Kidney epithelial cell (primary cell): Measurements from ENCODE around the gene PRF1. TPM values are rescaled to one million over a fixed set of nuclear protein-coding genes. Genes with fewer than 3 reads are reported as not detected.

ENCODE experiments used
- DNase-seq: peaks from one replicate; pipeline ENCODE4 v3.0.0-alpha.2; 2010; ENCODE audit warnings: low read depth
- H3K27me3 ChIP-seq: 2 replicates; pipeline ENCODE4 v1.6.0; 2011; ENCODE audit warnings: low read length; ENCODE audit not compliant: control insufficient read depth, insufficient read depth
- H3K36me3 ChIP-seq: 2 replicates; pipeline ENCODE4 v1.5.1; 2011; ENCODE audit warnings: low read length; ENCODE audit not compliant: control insufficient read depth, insufficient read depth
- H3K4me3 ChIP-seq: 2 replicates; pipeline ENCODE4 v1.5.1; 2011; ENCODE audit warnings: low read depth, mild to moderate bottlenecking, control low read depth, low read length
- total RNA-seq: library from RNA; depleted of rRNA; stranded (reverse); fragments of >200 nt; gene quantifications from 2 replicates; pipeline ENCODE4 v1.2.3, GENCODE V29; 2015
- TF ChIP-seq, protein P1 (sequence below): IDR thresholded peaks from 2 replicates; pipeline ENCODE4 v1.5.1; 2011; ENCODE audit warnings: mild to moderate bottlenecking, moderate library complexity, low read length, control low read depth, inconsistent platforms; ENCODE audit not compliant: insufficient read depth, poor library complexity, severe bottlenecking

PRF1 gene
- total RNA-seq, 1 donor from 2014 or later: not detected

DNA sequence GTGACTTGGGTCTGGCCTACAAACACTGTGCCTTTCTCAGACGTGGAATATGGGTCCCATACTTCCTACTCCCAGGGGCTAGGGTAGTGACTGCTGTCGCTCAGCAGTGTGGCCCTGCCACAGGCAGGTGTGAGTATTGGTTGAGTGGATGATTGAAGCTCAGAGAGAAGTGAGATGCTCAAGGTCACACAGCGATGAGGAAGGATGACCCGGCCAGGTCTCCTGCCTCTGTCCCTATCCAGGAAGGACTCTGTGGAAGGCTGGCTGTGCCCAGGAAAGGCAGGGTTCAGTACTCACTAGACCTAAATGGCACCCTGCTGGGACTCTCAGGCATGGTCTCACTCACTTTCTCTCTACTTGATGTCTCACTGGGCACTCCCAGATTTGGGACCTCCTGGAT is 2.8 kb downstream of the PRF1 start:
- Histone ChIP-seq H3K4me3 (no peak overlapping the region), H3K27me3 (no peaks in the 10 kb centered on the region), H3K36me3 (no peaks in the 10 kb centered on the region)
- TF ChIP-seq, protein P1, sequence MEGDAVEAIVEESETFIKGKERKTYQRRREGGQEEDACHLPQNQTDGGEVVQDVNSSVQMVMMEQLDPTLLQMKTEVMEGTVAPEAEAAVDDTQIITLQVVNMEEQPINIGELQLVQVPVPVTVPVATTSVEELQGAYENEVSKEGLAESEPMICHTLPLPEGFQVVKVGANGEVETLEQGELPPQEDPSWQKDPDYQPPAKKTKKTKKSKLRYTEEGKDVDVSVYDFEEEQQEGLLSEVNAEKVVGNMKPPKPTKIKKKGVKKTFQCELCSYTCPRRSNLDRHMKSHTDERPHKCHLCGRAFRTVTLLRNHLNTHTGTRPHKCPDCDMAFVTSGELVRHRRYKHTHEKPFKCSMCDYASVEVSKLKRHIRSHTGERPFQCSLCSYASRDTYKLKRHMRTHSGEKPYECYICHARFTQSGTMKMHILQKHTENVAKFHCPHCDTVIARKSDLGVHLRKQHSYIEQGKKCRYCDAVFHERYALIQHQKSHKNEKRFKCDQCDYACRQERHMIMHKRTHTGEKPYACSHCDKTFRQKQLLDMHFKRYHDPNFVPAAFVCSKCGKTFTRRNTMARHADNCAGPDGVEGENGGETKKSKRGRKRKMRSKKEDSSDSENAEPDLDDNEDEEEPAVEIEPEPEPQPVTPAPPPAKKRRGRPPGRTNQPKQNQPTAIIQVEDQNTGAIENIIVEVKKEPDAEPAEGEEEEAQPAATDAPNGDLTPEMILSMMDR: no peak
- DNase-seq: no peak

DNA sequence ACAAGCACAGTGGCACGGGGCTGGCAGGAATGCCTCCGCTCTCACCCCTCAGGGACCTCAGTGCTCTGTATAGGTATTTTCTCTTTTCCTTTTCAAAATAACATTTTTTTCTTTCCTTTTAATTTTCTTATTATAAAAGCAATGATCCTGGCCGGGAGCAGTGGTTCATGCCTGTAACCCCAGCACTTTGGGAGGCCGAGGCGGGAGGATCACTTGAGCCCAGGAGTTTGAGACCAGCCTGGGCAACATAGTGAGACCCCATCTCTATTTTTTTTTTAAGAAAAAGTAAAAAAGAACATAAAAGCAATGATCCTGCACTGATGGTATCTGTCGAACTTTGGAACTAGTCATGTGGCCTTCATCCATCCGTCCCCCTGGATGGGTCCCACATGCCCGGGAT is 3.2 kb downstream of the PRF1 start:
- no peak for DNase-seq
- TF ChIP-seq, protein P1: no peak
- no peak overlapping the region for H3K4me3 ChIP-seq
- H3K27me3 ChIP-seq: no peaks in the 10 kb centered on the region
- H3K36me3 ChIP-seq: no peaks in the 10 kb centered on the region

DNA sequence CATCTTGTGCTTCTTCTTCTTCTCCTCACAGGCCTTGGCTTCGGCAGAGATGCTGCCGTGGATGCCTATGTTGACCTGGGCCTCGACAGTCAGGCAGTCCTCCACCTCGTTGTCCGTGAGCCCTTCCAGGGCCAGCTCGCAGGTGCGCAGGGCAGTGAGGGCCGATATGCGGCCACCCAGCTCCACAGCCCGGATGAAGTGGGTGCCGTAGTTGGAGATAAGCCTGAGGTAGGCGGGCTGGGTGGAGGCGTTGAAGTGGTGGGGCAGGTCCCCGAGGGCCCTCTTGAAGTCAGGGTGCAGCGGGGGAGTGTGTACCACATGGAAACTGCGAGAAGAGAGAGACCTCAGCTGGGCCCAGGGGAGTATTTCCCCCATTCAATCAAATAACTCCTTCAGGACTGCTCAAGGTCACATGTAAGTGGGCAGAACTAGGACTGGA is 3.7 kb downstream of the PRF1 start:
- DNase-seq: no peak
- H3K27me3 ChIP-seq: no peaks in the 10 kb centered on the region
- no peaks in the 10 kb centered on the region for H3K36me3 ChIP-seq
- no peak overlapping the region for H3K4me3 ChIP-seq
- TF ChIP-seq, protein P1: no peak

DNA sequence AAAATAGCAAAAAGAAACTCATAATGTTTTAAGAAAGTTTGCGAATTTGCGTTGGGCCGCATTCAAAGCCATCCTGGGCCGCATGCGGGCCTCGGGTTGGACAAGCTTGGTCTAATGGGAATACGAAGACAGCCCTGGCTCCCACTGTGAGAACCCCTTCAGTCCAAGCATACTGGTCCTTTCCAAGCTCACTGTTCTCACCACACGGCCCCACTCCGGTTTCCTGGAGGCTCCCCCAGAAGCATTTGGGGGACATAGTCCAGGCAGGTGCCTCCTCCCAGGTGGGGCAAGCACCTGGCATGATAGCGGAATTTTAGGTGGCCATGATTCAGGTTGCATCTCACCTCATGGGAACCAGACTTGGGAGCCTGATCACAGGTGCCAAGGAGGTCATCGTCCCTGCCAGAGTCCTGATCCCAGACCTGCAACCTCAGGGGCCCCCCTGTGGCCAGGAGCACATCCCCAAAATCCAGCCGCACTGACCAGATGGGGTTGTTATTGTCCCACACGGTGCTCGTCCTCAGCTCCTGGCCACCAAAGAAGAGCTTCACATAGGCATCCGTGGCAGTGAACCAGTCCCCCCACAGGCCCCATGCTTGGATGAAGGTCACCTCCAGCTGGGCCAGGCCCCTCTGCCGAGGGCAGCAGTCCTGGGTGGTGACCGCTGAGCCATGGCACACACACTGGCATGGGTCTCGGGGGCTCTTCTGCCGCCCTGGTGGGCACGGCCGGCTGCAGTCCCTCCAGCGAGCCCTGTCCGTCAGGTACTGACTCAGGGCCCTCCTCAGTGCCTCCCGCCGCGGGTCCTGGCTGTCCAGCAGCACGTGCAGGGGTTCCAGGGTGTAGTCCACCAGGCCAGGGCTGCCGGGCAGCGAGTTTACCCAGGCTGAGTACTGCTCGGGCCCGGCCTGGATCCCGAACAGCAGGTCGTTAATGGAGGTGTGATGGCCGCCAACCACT is 4.4 kb downstream of the PRF1 start:
- no peak for DNase-seq
- TF ChIP-seq, protein P1: no peak
- no peaks in the 10 kb centered on the region for H3K27me3 ChIP-seq

DNA sequence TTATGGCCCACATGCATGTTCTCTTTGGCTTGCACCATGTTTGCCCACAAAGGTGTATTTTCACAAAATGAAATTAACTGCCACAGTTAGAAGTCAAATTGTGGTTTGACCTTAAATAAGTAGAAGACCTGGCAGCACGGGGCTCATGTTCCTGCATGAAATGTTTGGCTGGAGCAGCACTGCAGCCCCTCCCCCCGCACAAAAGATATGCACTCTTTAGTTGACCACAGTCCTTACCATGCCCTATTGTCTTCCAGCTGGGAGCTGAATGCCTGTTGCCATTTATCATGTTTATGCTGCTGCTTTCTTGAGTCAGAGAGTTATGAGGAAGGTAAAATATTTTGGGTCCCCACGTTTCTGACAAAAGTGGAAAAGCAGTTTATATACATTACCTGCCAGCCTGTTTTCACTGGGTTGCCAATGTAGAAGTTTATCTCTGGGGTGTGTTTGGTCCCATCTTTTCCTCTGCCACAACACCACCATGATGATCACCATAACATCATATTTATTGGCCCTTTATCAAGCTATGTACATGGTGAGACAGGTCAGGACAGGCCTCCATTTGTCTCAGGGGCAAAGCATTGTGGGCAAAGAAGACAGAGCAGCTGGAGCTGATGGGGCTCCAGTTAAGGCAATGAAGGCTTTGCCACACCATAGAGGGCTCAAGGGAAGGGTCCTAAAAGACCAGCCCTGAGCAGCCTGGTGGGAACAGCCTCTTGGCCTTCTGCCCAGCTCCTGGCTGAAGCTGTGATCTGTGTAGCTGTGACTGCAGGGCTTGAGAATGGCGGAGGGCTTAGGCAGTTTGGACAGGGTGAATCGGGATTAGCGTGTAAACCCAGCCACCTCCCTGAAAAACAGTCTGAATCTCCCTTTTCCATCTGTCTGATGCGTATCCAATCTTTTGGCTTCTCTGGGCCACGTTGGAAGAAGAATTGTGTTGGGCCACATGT is 5.4 kb downstream of the PRF1 start:
- TF ChIP-seq, protein P1: no peak
- Histone ChIP-seq H3K36me3 (no peaks in the 10 kb centered on the region), H3K4me3 (no peak overlapping the region), H3K27me3 (no peaks in the 10 kb centered on the region)
- DNase-seq: no peak

More for the DNA sequence above, 4.4 kb downstream of the PRF1 start:
- H3K4me3 ChIP-seq: no peak overlapping the region
- no peaks in the 10 kb centered on the region for H3K36me3 ChIP-seq
